SK-N-SH (cell line): ENCODE data around the gene CMTM1. TPM values are rescaled to one million over a fixed set of nuclear protein-coding genes. Genes with fewer than 3 reads are reported as not detected.

ENCODE experiments used
- CTCF ChIA-PET: fragments of 300-600, 350-600 bp; formaldehyde crosslinking; extraction: SDS; loops from one replicate; lab custom pipeline; 2021; lab: Yijun Ruan, JAX
- POLR2A ChIA-PET: fragments of 350-600 bp; sonication (Branson Sonifier 250); formaldehyde crosslinking; extraction: SDS; loops from one replicate; lab custom pipeline; 2020; ENCODE audit warnings: antibody characterized with exemption, inconsistent platforms; lab: Yijun Ruan, JAX
- DNase-seq: peaks from one replicate; pipeline ENCODE4 v3.0.0; 2012
- H2AFZ ChIP-seq: fragments of 200-600 bp; sonication (generic); 2 replicates; pipeline ENCODE4 v1.8.1; 2016; ENCODE audit warnings: antibody characterized with exemption, mild to moderate bottlenecking, low read depth
- H3F3A ChIP-seq: fragments of 200-600 bp; sonication (generic); replicated peaks from 2 replicates; pipeline ENCODE3; 2016; ENCODE audit warnings: antibody characterized with exemption, mild to moderate bottlenecking; ENCODE audit not compliant: insufficient read depth
- H3K27ac ChIP-seq, 2 experiments: fragments of 200-500 bp in 1 of 2; fragments of 200-600 bp in 1 of 2; sonication (Bioruptor generic) in 1 of 2; sonication (generic), shearing (Covaris generic) in 1 of 2; 2 replicates each; pipeline versions ENCODE4 v1.5.1 to v1.6.1; 2014 to 2016; ENCODE audit warnings: low read depth in 2 of 2, inconsistent platforms in 1 of 2, low read length in 1 of 2, mild to moderate bottlenecking in 1 of 2, mixed read lengths in 1 of 2
- H3K27me3 ChIP-seq: fragments of 200-600 bp; sonication (generic), shearing (Covaris generic); 2 replicates; pipeline ENCODE4 v1.6.1; 2016; ENCODE audit warnings: mixed run types; ENCODE audit not compliant: insufficient read depth
- H3K36me3 ChIP-seq, 2 experiments: fragments of 200-500 bp in 1 of 2; fragments of 200-600 bp in 1 of 2; sonication (Bioruptor generic) in 1 of 2; sonication (generic) in 1 of 2; replicated peaks in 1 of 2; 2 replicates each; pipeline versions ENCODE3 to v1.5.1; 2014 to 2016; ENCODE audit warnings: low read length in 1 of 2, mild to moderate bottlenecking in 1 of 2; ENCODE audit not compliant: insufficient read depth in 2 of 2, control insufficient read depth in 1 of 2
- H3K4me1 ChIP-seq, 2 experiments: fragments of 200-500 bp in 1 of 2; fragments of 200-600 bp in 1 of 2; sonication (Bioruptor generic) in 1 of 2; sonication (generic), shearing (Covaris generic) in 1 of 2; 2 replicates each; pipeline versions ENCODE4 v1.5.1 to v1.6.1; 2014 to 2016; ENCODE audit warnings: low read depth in 1 of 2, low read length in 1 of 2, mixed run types in 1 of 2; ENCODE audit not compliant: insufficient read depth in 2 of 2, control insufficient read depth in 1 of 2
- H3K4me2 ChIP-seq: fragments of 200-600 bp; sonication (generic), shearing (Covaris generic); 2 replicates; pipeline ENCODE4 v1.6.1; 2017; ENCODE audit warnings: mixed run types
- H3K4me3 ChIP-seq, 2 experiments: fragments of 200-500 bp in 1 of 2; fragments of 200-600 bp in 1 of 2; sonication (Bioruptor generic) in 1 of 2; sonication (generic), shearing (Covaris generic) in 1 of 2; 2 replicates each; pipeline versions ENCODE4 v1.5.1 to v1.8.1; 2014 to 2016; ENCODE audit warnings: low read depth in 2 of 2, inconsistent platforms in 1 of 2, low read length in 1 of 2, mild to moderate bottlenecking in 1 of 2, mixed read lengths in 1 of 2, moderate library complexity in 1 of 2
- H3K79me2 ChIP-seq: fragments of 200-600 bp; sonication (generic); 2 replicates; pipeline ENCODE4 v1.8.1; 2017; ENCODE audit warnings: mild to moderate bottlenecking; ENCODE audit not compliant: insufficient read depth
- H3K9ac ChIP-seq: fragments of 200-600 bp; sonication (generic); 2 replicates; pipeline ENCODE4 v1.6.1; 2017; ENCODE audit warnings: mixed run types
- H3K9me2 ChIP-seq: fragments of 200-600 bp; sonication (generic); 2 replicates; pipeline ENCODE4 v1.6.1; 2017; ENCODE audit warnings: mixed run types
- H3K9me3 ChIP-seq: fragments of 200-600 bp; sonication (generic); 2 replicates; pipeline ENCODE4 v1.6.1; 2017; ENCODE audit warnings: mixed run types, mild to moderate bottlenecking, moderate library complexity
- H4K20me1 ChIP-seq: fragments of 200-600 bp; sonication (generic); 2 replicates; pipeline ENCODE4 v1.6.1; 2017; ENCODE audit warnings: mild to moderate bottlenecking, mixed run types; ENCODE audit not compliant: insufficient read depth
- ELF1 ChIP-seq: IDR thresholded peaks from 2 replicates; pipeline ENCODE4 v1.4.0; 2012
- FOXM1 ChIP-seq: IDR thresholded peaks from 2 replicates; pipeline ENCODE4 v1.4.0; 2012; ENCODE audit warnings: low read depth, mild to moderate bottlenecking
- MEF2A ChIP-seq: IDR thresholded peaks from 2 replicates; pipeline ENCODE4 v1.4.0; 2012; ENCODE audit warnings: low read depth, borderline replicate concordance
- MXI1 ChIP-seq: IDR thresholded peaks from 2 replicates; pipeline ENCODE4 v1.6.1; 2012; ENCODE audit warnings: mild to moderate bottlenecking, low read depth, low read length, improper control_type of control experiment
- NFIC ChIP-seq: IDR thresholded peaks from 2 replicates; pipeline ENCODE4 v1.4.0; 2012; ENCODE audit warnings: borderline replicate concordance
- RAD21 ChIP-seq: IDR thresholded peaks from 2 replicates; pipeline ENCODE4 v1.6.1; 2012; ENCODE audit warnings: mild to moderate bottlenecking, low read length
- RFX5 ChIP-seq: IDR thresholded peaks from 2 replicates; pipeline ENCODE4 v1.6.1; 2012; ENCODE audit warnings: mild to moderate bottlenecking, improper control_type of control experiment, low read length
- SIN3A ChIP-seq: IDR thresholded peaks from 2 replicates; pipeline ENCODE4 v1.6.1; 2012; ENCODE audit warnings: low read depth, mild to moderate bottlenecking, low read length, moderate library complexity, borderline replicate concordance
- TAF1 ChIP-seq: IDR thresholded peaks from 2 replicates; pipeline ENCODE4 v1.6.1; 2012; ENCODE audit warnings: low read depth, mild to moderate bottlenecking, low read length, moderate library complexity, borderline replicate concordance
- TCF12 ChIP-seq: IDR thresholded peaks from 2 replicates; pipeline ENCODE4 v1.4.0; 2012
- WGBS: methylation state at CpG from one replicate; pipeline ENCODE4 v1.1.6; 2017; ENCODE audit warnings: low lambda C conversion rate; 5-methylcytosine and 5-hydroxymethylcytosine counted together
- polyA plus RNA-seq, 3 experiments: library from polyadenylated mRNA; depleted of rRNA; stranded (reverse); fragments of >200 nt; gene quantifications; 2 replicates each; pipeline ENCODE4 v1.2.3, GENCODE V29; 2012
- TF ChIP-seq, protein P1 (sequence below): IDR thresholded peaks from 2 replicates; pipeline ENCODE4 v1.4.0; 2012; ENCODE audit warnings: low read depth, borderline replicate concordance
- TF ChIP-seq, protein P2 (sequence below): IDR thresholded peaks from 2 replicates; pipeline ENCODE4 v1.6.1; 2012; ENCODE audit warnings: mild to moderate bottlenecking, low read depth, low read length, moderate library complexity

CMTM1 gene
- polyA plus RNA-seq, 1 of the 3 experiments (the other 2 are of a cell fraction) = 3.7 TPM

DNA sequence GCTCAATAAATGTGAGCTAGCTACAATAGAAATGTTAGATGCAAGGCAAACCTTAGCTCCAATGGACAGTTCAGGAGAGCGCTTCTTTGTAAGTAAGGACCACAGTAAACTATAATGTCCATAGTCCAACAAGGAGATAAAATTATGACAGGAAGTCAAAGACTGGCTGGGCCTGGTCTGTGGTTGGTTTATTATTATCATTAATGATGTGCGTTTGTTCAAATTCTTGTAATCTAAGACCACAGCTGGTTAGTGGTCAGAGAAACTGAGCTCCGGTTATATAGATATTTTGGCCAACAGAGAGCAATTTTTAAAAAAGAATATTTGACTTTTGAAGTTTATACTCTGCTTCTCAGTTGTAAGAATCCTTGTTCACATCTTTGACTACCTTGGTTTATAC is 8.3 kb downstream of the CMTM1 start:
- 94% methylated on average over 3 of the region's 3 CpGs for WGBS
- no peak overlapping the region for H2AFZ ChIP-seq
- H3K36me3 ChIP-seq = peaks cover 2 to 6% of the 10 kb centered on the region in 2 experiments
- TF ChIP-seq TCF12 = no peak
- no peak for TF ChIP-seq MXI1
- no peak for TF ChIP-seq RAD21
- TF ChIP-seq, protein P1, sequence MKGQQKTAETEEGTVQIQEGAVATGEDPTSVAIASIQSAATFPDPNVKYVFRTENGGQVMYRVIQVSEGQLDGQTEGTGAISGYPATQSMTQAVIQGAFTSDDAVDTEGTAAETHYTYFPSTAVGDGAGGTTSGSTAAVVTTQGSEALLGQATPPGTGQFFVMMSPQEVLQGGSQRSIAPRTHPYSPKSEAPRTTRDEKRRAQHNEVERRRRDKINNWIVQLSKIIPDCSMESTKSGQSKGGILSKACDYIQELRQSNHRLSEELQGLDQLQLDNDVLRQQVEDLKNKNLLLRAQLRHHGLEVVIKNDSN = no peak
- no peak for TF ChIP-seq NFIC
- TF ChIP-seq, protein P2, sequence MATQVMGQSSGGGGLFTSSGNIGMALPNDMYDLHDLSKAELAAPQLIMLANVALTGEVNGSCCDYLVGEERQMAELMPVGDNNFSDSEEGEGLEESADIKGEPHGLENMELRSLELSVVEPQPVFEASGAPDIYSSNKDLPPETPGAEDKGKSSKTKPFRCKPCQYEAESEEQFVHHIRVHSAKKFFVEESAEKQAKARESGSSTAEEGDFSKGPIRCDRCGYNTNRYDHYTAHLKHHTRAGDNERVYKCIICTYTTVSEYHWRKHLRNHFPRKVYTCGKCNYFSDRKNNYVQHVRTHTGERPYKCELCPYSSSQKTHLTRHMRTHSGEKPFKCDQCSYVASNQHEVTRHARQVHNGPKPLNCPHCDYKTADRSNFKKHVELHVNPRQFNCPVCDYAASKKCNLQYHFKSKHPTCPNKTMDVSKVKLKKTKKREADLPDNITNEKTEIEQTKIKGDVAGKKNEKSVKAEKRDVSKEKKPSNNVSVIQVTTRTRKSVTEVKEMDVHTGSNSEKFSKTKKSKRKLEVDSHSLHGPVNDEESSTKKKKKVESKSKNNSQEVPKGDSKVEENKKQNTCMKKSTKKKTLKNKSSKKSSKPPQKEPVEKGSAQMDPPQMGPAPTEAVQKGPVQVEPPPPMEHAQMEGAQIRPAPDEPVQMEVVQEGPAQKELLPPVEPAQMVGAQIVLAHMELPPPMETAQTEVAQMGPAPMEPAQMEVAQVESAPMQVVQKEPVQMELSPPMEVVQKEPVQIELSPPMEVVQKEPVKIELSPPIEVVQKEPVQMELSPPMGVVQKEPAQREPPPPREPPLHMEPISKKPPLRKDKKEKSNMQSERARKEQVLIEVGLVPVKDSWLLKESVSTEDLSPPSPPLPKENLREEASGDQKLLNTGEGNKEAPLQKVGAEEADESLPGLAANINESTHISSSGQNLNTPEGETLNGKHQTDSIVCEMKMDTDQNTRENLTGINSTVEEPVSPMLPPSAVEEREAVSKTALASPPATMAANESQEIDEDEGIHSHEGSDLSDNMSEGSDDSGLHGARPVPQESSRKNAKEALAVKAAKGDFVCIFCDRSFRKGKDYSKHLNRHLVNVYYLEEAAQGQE = no peak
- no peak overlapping the region for H3K4me3 ChIP-seq
- H3F3A ChIP-seq = peaks cover 11% of the 10 kb centered on the region
- no peaks in the 10 kb centered on the region for H3K9me3 ChIP-seq
- H3K27me3 ChIP-seq = no peaks in the 10 kb centered on the region
- H3K4me2 ChIP-seq = no peak overlapping the region
- POLR2A ChIA-PET = no interaction called here
- peaks cover 0 to 6% of the 10 kb centered on the region in 2 experiments; a peak in 1 of 4 replicates for H3K4me1 ChIP-seq
- peaks cover 4% of the 10 kb centered on the region; the same call in 1 of the 2 replicates for H4K20me1 ChIP-seq
- CTCF ChIA-PET = interaction anchor here (0.8 to 1.5 kb wide), 3 partner anchors 9 to 167 kb away, joined by 3 to 4 read pairs (median 4); partner anchors contain the start of gene CMTM3
- H3K9ac ChIP-seq = no peak overlapping the region
- H3K27ac ChIP-seq = no peak overlapping the region
- no peaks in the 10 kb centered on the region for H3K79me2 ChIP-seq
- no peaks in the 10 kb centered on the region for H3K9me2 ChIP-seq
- no peak for DNase-seq

DNA sequence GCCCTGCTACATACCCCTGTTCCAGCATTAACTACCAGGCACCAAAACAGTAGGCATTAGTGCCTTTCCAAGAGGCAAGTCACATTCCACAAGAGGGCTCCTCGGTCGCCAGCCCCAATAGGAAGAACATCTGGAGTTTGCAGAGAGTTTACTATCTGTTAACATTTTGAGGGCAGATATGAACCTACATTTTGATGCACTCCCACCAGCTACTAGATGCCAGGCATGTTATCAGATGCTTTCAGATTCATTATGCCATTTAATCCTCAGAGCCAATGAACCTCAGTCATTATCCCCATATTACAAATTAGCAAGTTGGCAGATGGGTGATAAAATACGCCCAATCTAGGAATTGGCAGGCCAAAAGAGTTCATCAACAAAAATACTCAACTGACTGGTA is 8.8 kb downstream of the CMTM1 start:
- Histone ChIP-seq H3K9me3 (no peaks in the 10 kb centered on the region), H3K9ac (no peak overlapping the region), H3K4me1 (peaks cover 0 to 2% of the 10 kb centered on the region in 2 experiments; a peak in 1 of 4 replicates), H3K27ac (no peak overlapping the region), H3K27me3 (no peaks in the 10 kb centered on the region), H3K36me3 (peaks cover 2 to 6% of the 10 kb centered on the region in 2 experiments), H3K79me2 (no peaks in the 10 kb centered on the region), H2AFZ (no peak overlapping the region), H3K4me3 (no peak overlapping the region), H3F3A (peaks cover 6% of the 10 kb centered on the region), H3K9me2 (no peaks in the 10 kb centered on the region), H3K4me2 (no peak overlapping the region), H4K20me1 (0 out of 2 replicates have a peak, but pooled peaks cover under 1% of the 10 kb centered on the region)
- no peak for DNase-seq
- POLR2A ChIA-PET = no interaction called here
- TF ChIP-seq MEF2A (no peak), RFX5 (no peak), ELF1 (no peak), MXI1 (no peak), TAF1 (no peak), SIN3A (no peak), FOXM1 (no peak)
- TF ChIP-seq, protein P2 = no peak
- TF ChIP-seq, protein P1 = no peak
- 86% methylated on average over 3 of the region's 3 CpGs for WGBS
- CTCF ChIA-PET = interaction anchor here (1.5 kb wide), 1 partner anchor 168 kb away, joined by 4 read pairs; no protein-coding TSS in a partner anchor
